ENCODE results near the gene SUSD4.

DNA sequence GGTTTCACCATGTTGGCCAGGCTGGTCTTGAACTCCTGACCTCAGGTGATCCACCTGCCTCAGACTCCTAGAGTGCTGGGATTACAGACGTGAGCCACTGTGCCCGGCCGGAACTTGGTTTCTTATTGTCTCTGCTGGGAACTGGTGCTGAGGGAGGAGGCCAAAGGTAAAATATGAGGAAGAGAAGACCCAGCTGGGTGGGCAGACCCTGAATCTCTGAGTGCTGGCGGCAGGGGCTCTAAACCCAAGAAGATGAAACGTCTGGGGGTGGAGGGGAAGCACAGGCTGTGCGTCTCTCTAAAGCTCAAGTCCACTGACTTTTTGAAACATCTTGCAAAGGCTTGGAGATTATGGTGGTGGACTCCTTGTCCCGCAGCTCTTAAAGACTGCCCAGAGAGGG is 138.9 kb downstream of the SUSD4 start:
- TF ChIP-seq, protein P1, sequence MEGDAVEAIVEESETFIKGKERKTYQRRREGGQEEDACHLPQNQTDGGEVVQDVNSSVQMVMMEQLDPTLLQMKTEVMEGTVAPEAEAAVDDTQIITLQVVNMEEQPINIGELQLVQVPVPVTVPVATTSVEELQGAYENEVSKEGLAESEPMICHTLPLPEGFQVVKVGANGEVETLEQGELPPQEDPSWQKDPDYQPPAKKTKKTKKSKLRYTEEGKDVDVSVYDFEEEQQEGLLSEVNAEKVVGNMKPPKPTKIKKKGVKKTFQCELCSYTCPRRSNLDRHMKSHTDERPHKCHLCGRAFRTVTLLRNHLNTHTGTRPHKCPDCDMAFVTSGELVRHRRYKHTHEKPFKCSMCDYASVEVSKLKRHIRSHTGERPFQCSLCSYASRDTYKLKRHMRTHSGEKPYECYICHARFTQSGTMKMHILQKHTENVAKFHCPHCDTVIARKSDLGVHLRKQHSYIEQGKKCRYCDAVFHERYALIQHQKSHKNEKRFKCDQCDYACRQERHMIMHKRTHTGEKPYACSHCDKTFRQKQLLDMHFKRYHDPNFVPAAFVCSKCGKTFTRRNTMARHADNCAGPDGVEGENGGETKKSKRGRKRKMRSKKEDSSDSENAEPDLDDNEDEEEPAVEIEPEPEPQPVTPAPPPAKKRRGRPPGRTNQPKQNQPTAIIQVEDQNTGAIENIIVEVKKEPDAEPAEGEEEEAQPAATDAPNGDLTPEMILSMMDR (IDR thresholded peaks at IDR 0.05) = no peak
- no peak for TF ChIP-seq POLR2A (IDR thresholded peaks at IDR 0.05)

Measured in adrenal gland (tissue), 5 donors.